Endothelial cell of umbilical vein (primary cell): Measurements from ENCODE around the gene EP400.

Source experiments
- CTCF ChIP-seq, 2 donors: IDR thresholded peaks; 1 replicate in 1 of 2; 2 replicates in 1 of 2; pipeline ENCODE4 v1.5.1; 2011; ENCODE audit warnings: low read length in 2 of 2, mild to moderate bottlenecking in 2 of 2, moderate library complexity in 2 of 2, control low read depth in 1 of 2, inconsistent platforms in 1 of 2, low read depth in 1 of 2; ENCODE audit not compliant: insufficient read depth in 1 of 2; ENCODE audit errors: extremely low read depth in 1 of 2
- EZH2 ChIP-seq: IDR thresholded peaks from 2 replicates; pipeline ENCODE4 v1.6.1; 2012; ENCODE audit warnings: borderline replicate concordance, low read depth, mild to moderate bottlenecking, moderate library complexity, low read length, inconsistent platforms; ENCODE audit not compliant: severe bottlenecking
- MAX ChIP-seq: IDR thresholded peaks from 2 replicates; pipeline ENCODE4 v1.6.1; 2011; ENCODE audit not compliant: insufficient read depth, insufficient read length

- TF ChIP-seq CTCF (IDR thresholded peaks at IDR 0.05; ENCODE audit: extremely low read depth in 1 of 2, insufficient read depth in 1 of 2, low read depth in 1 of 2, low read length in 2 of 2) (no peak), MAX (no peak), EZH2 (no peak)
These were observed 78.4 kb downstream of the EP400 start for GRCh38 chr12:132028111-132028510.
